K562 (cell line): ENCODE data around the gene LMO7. TPM values are rescaled to one million over a fixed set of nuclear protein-coding genes. Genes with fewer than 3 reads are reported as not detected.

Experiments
- ATAC-seq: fragments of 200-7000 bp; cut with Tn5 transposase; 3 replicates; pipeline ENCODE4 v1.9.1; 2020; ENCODE audit warnings: moderate library complexity
- BruUV-seq: library from RNA; stranded (reverse); fragments of 400-500 nt; replicated peaks from 2 replicates; lab custom pipeline; 2021; lab: Mats Ljungman, UMichigan
- CTCF ChIA-PET: fragments of 300-600 bp; formaldehyde crosslinking; extraction: SDS; loops from one replicate; lab custom pipeline; 2021; ENCODE audit warnings: low intra/inter-chr PET ratio; lab: Yijun Ruan, JAX
- POLR2A ChIA-PET: fragments of 300-600, 350-650 bp; sonication (Branson Sonifier 250); formaldehyde crosslinking; extraction: SDS; loops from one replicate; lab custom pipeline; 2021; ENCODE audit warnings: antibody characterized with exemption, inconsistent platforms; lab: Yijun Ruan, JAX
- DNase-seq, 4 experiments: peaks; one replicate each; pipeline versions ENCODE4 v3.0.0 to v3.0.0-alpha.2; 2011 to 2018; ENCODE audit warnings: low spot score in 3 of 4, mixed read lengths in 3 of 4; ENCODE audit errors: extremely low read depth in 1 of 4
- FAIRE-seq: peaks from 2 replicates; lab custom pipeline; 2011; peaks lifted over from hg19 to GRCh38; lab: Jason Lieb, UNC
- H2AFZ ChIP-seq: 2 replicates; pipeline ENCODE4 v1.6.0; 2011; ENCODE audit warnings: low read depth, low read length, control low read depth, inconsistent platforms
- H3K27ac ChIP-seq: fragments of 200-600 bp; 3 replicates; pipeline ENCODE4 v1.8.0; 2011; ENCODE audit warnings: low read depth, mild to moderate bottlenecking, control low read depth, inconsistent platforms, low read length, moderate library complexity, mixed read lengths; ENCODE audit errors: extremely low read depth
- H3K27me3 ChIP-seq, 2 experiments: fragments of 300-600 bp in 1 of 2; 2 replicates in 1 of 2; 3 replicates in 1 of 2; pipeline versions ENCODE4 v1.6.0 to v1.8.0; 2011; ENCODE audit warnings: inconsistent platforms in 2 of 2, low read length in 2 of 2, mild to moderate bottlenecking in 1 of 2, mixed read lengths in 1 of 2, moderate library complexity in 1 of 2; ENCODE audit not compliant: control insufficient read depth in 2 of 2, insufficient read depth in 2 of 2
- H3K36me3 ChIP-seq: fragments of 300-600 bp; 3 replicates; pipeline ENCODE4 v1.8.0; 2011; ENCODE audit warnings: mild to moderate bottlenecking, low read length, inconsistent platforms; ENCODE audit not compliant: control insufficient read depth, insufficient read depth
- H3K4me1 ChIP-seq, 2 experiments: fragments of 200-600 bp in 1 of 2; replicated peaks in 1 of 2; 2 replicates in 1 of 2; 3 replicates in 1 of 2; pipeline versions ENCODE4 v1.5.1 to v1.8.0; 2011; ENCODE audit warnings: inconsistent platforms in 2 of 2, low read length in 2 of 2, mild to moderate bottlenecking in 1 of 2, mixed read lengths in 1 of 2, moderate library complexity in 1 of 2; ENCODE audit not compliant: control insufficient read depth in 2 of 2, insufficient read depth in 2 of 2
- H3K4me2 ChIP-seq: 2 replicates; pipeline ENCODE4 v1.6.1; 2011; ENCODE audit warnings: low read length, control low read depth, inconsistent platforms, mixed read lengths; ENCODE audit not compliant: insufficient read depth
- H3K4me3 ChIP-seq: fragments of 200-600 bp; sonication (generic), shearing (Covaris generic); 2 replicates; pipeline ENCODE4 v1.5.1; 2016; ENCODE audit warnings: control low read depth, inconsistent platforms
- H3K79me2 ChIP-seq: fragments of 200-600 bp; 3 replicates; pipeline ENCODE4 v1.8.0; 2011; ENCODE audit warnings: low read length, inconsistent platforms; ENCODE audit not compliant: control insufficient read depth, insufficient read depth
- H3K9ac ChIP-seq, 2 experiments: 2 replicates each; pipeline versions ENCODE4 v1.6.0 to v1.6.1; 2011; ENCODE audit warnings: low read depth in 2 of 2, low read length in 2 of 2, control low read depth in 1 of 2, inconsistent platforms in 1 of 2, mild to moderate bottlenecking in 1 of 2, mixed read lengths in 1 of 2; ENCODE audit not compliant: insufficient read depth in 1 of 2
- H3K9me1 ChIP-seq: one replicate; pipeline ENCODE4 v1.6.0; 2011; ENCODE audit warnings: inconsistent platforms, mild to moderate bottlenecking, low read length, moderate library complexity; ENCODE audit not compliant: control insufficient read depth, insufficient read depth
- H3K9me3 ChIP-seq: replicated peaks from 2 replicates; pipeline ENCODE4 v1.5.1; 2011; ENCODE audit warnings: low read depth, low read length, inconsistent platforms; ENCODE audit not compliant: control insufficient read depth, insufficient read depth
- H4K20me1 ChIP-seq: replicated peaks from 2 replicates; pipeline ENCODE4 v1.6.1; 2011; ENCODE audit warnings: low read length, inconsistent platforms, mixed read lengths; ENCODE audit not compliant: control insufficient read depth, insufficient read depth
- WGBS: fragments of 100-300 bp; shearing (Covaris generic); methylation state at CpG from one replicate; pipeline ENCODE4 v1.1.6; 2016; ENCODE audit warnings: low coverage, mixed read lengths; ENCODE audit not compliant: insufficient coverage; ENCODE audit errors: missing lambda C conversion rate; 5-methylcytosine and 5-hydroxymethylcytosine counted together
- in situ Hi-C: fragments of 300-500 bp; cut with MboI; formaldehyde crosslinking; loops from 4 replicates; pipeline ENCODE4 v1.15.0; 2018; ENCODE audit warnings: inconsistent platforms, mixed read lengths
- intact Hi-C: fragments of 100-400 bp; cut with micrococcal nuclease; formaldehyde crosslinking; loops from 2 replicates; pipeline ENCODE4 v1.14.2; 2022
- polyA plus RNA-seq, 8 experiments: library from polyadenylated mRNA; depleted of rRNA in 4 of 8; stranded (reverse) in 5 of 8; unstranded in 3 of 8; fragments of >200 nt; fragmentation: Nextera tagmentation in 2 of 8; fragmentation: Illumina TruSeq in 1 of 8; extraction: Ambion mirVana in 2 of 8; extraction: Trizol in 1 of 8; gene quantifications; 2 replicates each; pipeline versions ENCODE4 v1.2.1 to v1.2.3, GENCODE V29; 2011 to 2014; ENCODE audit warnings: inconsistent platforms in 1 of 8, missing spikeins in 1 of 8
- total RNA-seq, 7 experiments: library from RNA; depleted of rRNA in 6 of 7; stranded (reverse); fragments of >200 nt in 6 of 7; fragmentation: Illumina TruSeq in 2 of 7; extraction: Trizol in 2 of 7; gene quantifications; 2 replicates each; pipeline versions ENCODE4 v1.2.1 to v1.2.3, GENCODE V29; 2011 to 2021; ENCODE audit warnings: low replicate concordance in 1 of 7
- TF ChIP-seq, protein P1 (sequence below): fragments of 450-650 bp; IDR thresholded peaks from one replicate; pipeline ENCODE4 v1.6.1; 2018; ENCODE audit warnings: mild to moderate bottlenecking, moderate library complexity; ENCODE audit not compliant: partially characterized antibody
- TF ChIP-seq, protein P2 (sequence below): fragments of 250-450 bp; sonication (Bioruptor Pico); IDR thresholded peaks from 2 replicates; pipeline ENCODE4 v1.8.0; 2022; ENCODE audit warnings: inconsistent platforms, mild to moderate bottlenecking, moderate library complexity, borderline replicate concordance
- TF ChIP-seq, protein P3 (sequence below): IDR thresholded peaks from 2 replicates; pipeline ENCODE4 v1.6.1; 2012; ENCODE audit warnings: low read depth, low read length, improper control_type of control experiment, borderline replicate concordance
- TF ChIP-seq, protein P4 (sequence below): fragments of 250-450 bp; sonication (Bioruptor Pico); IDR thresholded peaks from 2 replicates; pipeline ENCODE4 v1.8.0; 2021; ENCODE audit warnings: moderate library complexity, mild to moderate bottlenecking, inconsistent platforms
- TF ChIP-seq, protein P5 (sequence below): sonication (generic); formaldehyde crosslinking; IDR thresholded peaks from 2 replicates; pipeline ENCODE4 v1.9.0; 2022; ENCODE audit warnings: mild to moderate bottlenecking, missing genetic modification reagents
- TF ChIP-seq, protein P6 (sequence below), 3 experiments: fragments of 200-800 bp in 1 of 3; fragments of 250-450 bp in 1 of 3; fragments of 450-650 bp in 1 of 3; sonication (Bioruptor Pico) in 1 of 3; sonication (Bioruptor generic) in 1 of 3; formaldehyde crosslinking in 1 of 3; IDR thresholded peaks; 2 replicates each; pipeline versions ENCODE4 v1.6.1 to v1.8.0; 2016 to 2022; ENCODE audit warnings: mild to moderate bottlenecking in 2 of 3, missing genetic modification characterization in 2 of 3, missing compliant biosample characterization in 1 of 3, moderate library complexity in 1 of 3

Gene LMO7
- total and polyA plus RNA-seq, 9 of the 15 experiments (the other 6 are each of a cell fraction or from before 2014, with no cell fraction given), result 0.42 to 4.3 (median 1.7) TPM

DNA sequence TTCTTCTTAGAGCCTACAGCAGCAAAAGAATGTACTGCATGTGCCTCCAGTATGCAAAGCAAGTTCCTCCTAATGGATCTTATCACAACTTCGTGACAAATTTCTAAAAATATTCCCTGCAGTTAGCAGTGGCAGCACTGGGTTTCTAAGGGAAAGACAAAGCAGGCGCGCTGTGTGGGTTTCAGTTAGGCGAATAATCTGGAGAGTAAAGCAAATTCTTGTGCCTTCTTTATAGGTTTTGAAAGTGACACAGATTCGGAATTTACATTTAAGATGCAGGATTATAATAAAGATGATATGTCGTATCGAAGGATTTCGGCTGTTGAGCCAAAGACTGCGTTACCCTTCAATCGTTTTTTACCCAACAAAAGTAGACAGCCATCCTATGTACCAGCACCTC, 167.9 kb downstream of the LMO7 start (continued):
- TF ChIP-seq, protein P1, sequence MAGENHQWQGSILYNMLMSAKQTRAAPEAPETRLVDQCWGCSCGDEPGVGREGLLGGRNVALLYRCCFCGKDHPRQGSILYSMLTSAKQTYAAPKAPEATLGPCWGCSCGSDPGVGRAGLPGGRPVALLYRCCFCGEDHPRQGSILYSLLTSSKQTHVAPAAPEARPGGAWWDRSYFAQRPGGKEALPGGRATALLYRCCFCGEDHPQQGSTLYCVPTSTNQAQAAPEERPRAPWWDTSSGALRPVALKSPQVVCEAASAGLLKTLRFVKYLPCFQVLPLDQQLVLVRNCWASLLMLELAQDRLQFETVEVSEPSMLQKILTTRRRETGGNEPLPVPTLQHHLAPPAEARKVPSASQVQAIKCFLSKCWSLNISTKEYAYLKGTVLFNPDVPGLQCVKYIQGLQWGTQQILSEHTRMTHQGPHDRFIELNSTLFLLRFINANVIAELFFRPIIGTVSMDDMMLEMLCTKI, result no peak
- TF ChIP-seq, protein P2, sequence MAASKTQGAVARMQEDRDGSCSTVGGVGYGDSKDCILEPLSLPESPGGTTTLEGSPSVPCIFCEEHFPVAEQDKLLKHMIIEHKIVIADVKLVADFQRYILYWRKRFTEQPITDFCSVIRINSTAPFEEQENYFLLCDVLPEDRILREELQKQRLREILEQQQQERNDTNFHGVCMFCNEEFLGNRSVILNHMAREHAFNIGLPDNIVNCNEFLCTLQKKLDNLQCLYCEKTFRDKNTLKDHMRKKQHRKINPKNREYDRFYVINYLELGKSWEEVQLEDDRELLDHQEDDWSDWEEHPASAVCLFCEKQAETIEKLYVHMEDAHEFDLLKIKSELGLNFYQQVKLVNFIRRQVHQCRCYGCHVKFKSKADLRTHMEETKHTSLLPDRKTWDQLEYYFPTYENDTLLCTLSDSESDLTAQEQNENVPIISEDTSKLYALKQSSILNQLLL (CRISPR knock-in tag), result no peak

DNA sequence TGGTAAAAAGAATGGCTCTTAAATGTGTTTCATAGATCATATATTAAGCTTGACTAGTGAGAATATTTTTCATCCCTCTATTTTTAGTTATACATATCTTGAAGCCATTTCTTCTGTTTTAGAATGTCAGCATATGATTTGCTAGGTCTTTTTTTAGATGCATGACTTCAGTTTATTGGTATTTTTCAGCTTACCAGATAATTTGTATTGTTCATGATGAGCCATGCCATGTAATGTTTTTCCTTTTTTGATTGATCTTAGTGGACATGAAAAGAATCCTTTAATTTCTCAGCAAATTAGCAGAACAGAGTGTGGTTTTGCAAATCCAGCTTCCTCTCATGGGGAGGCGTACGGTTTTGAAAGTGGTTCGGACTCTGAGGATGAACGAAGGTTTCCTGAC, 168.5 kb downstream of the LMO7 start:
- Histone ChIP-seq H3K27ac (no peak overlapping the region), H3K4me1 (no peaks in the 10 kb centered on the region), H3K9me3 (no peaks in the 10 kb centered on the region), H4K20me1 (no peaks in the 10 kb centered on the region), H2AFZ (no peak overlapping the region), H3K4me2 (no peak overlapping the region), H3K79me2 (no peaks in the 10 kb centered on the region), H3K9ac (no peak overlapping the region), H3K9me1 (no peaks in the 10 kb centered on the region), H3K4me3 (no peak overlapping the region), H3K36me3 (no peaks in the 10 kb centered on the region), H3K27me3 (peaks cover 0 to 4% of the 10 kb centered on the region in 2 experiments; a peak in 1 of 5 replicates)
- TF ChIP-seq, protein P3, sequence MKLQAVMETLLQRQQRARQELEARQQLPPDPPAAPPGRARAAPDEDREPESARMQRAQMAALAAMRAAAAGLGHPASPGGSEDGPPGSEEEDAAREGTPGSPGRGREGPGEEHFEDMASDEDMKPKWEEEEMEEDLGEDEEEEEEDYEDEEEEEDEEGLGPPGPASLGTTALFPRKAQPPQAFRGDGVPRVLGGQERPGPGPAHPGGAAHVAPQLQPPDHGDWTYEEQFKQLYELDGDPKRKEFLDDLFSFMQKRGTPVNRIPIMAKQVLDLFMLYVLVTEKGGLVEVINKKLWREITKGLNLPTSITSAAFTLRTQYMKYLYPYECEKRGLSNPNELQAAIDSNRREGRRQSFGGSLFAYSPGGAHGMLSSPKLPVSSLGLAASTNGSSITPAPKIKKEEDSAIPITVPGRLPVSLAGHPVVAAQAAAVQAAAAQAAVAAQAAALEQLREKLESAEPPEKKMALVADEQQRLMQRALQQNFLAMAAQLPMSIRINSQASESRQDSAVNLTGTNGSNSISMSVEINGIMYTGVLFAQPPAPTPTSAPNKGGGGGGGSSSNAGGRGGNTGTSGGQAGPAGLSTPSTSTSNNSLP, result no peak
- TF ChIP-seq, protein P4, sequence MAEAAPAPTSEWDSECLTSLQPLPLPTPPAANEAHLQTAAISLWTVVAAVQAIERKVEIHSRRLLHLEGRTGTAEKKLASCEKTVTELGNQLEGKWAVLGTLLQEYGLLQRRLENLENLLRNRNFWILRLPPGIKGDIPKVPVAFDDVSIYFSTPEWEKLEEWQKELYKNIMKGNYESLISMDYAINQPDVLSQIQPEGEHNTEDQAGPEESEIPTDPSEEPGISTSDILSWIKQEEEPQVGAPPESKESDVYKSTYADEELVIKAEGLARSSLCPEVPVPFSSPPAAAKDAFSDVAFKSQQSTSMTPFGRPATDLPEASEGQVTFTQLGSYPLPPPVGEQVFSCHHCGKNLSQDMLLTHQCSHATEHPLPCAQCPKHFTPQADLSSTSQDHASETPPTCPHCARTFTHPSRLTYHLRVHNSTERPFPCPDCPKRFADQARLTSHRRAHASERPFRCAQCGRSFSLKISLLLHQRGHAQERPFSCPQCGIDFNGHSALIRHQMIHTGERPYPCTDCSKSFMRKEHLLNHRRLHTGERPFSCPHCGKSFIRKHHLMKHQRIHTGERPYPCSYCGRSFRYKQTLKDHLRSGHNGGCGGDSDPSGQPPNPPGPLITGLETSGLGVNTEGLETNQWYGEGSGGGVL, result no peak
- TF ChIP-seq, protein P5, sequence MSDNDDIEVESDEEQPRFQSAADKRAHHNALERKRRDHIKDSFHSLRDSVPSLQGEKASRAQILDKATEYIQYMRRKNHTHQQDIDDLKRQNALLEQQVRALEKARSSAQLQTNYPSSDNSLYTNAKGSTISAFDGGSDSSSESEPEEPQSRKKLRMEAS (CRISPR knock-in tag), result no peak
- TF ChIP-seq, protein P6, sequence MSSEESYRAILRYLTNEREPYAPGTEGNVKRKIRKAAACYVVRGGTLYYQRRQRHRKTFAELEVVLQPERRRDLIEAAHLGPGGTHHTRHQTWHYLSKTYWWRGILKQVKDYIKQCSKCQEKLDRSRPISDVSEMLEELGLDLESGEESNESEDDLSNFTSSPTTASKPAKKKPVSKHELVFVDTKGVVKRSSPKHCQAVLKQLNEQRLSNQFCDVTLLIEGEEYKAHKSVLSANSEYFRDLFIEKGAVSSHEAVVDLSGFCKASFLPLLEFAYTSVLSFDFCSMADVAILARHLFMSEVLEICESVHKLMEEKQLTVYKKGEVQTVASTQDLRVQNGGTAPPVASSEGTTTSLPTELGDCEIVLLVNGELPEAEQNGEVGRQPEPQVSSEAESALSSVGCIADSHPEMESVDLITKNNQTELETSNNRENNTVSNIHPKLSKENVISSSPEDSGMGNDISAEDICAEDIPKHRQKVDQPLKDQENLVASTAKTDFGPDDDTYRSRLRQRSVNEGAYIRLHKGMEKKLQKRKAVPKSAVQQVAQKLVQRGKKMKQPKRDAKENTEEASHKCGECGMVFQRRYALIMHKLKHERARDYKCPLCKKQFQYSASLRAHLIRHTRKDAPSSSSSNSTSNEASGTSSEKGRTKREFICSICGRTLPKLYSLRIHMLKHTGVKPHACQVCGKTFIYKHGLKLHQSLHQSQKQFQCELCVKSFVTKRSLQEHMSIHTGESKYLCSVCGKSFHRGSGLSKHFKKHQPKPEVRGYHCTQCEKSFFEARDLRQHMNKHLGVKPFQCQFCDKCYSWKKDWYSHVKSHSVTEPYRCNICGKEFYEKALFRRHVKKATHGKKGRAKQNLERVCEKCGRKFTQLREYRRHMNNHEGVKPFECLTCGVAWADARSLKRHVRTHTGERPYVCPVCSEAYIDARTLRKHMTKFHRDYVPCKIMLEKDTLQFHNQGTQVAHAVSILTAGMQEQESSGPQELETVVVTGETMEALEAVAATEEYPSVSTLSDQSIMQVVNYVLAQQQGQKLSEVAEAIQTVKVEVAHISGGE (CRISPR knock-in tag; IDR thresholded peaks at IDR 0.05), result no peak
- BruUV-seq, result no TSS peak
- POLR2A ChIA-PET, result no interaction called here
- no peak for FAIRE-seq
- intact Hi-C loops (loop anchor here (5.0 kb wide), 1 partner anchor 107 kb away; no protein-coding TSS in a partner anchor), in situ Hi-C loops (no loop called here)
- no peak for DNase-seq
- CTCF ChIA-PET, result no interaction called here
- 6% methylated on average over 4 of the region's 4 CpGs for WGBS
- no peak for ATAC-seq
